Activated CD4-positive, alpha-beta T cell treated with anti-CD3 and anti-CD28 coated beads, Interleukin-2, Interleukin-4, amounts not matched to agents 100 ng/mL and 50 ng/mL, durations not matched to agents 16 hours and 8 hours (primary cell): ENCODE measurements around the gene WDR70.
"Not testable (repeated sequence)": the region's sequence is repeated elsewhere in the genome, so short reads cannot be mapped to it uniquely, and the experiment has no call there.

Experiments used
- DNase-seq: peaks from one replicate; pipeline ENCODE4 v3.0.0-alpha.2; 2020; ENCODE audit warnings: low spot score

WDR70 gene

DNA sequence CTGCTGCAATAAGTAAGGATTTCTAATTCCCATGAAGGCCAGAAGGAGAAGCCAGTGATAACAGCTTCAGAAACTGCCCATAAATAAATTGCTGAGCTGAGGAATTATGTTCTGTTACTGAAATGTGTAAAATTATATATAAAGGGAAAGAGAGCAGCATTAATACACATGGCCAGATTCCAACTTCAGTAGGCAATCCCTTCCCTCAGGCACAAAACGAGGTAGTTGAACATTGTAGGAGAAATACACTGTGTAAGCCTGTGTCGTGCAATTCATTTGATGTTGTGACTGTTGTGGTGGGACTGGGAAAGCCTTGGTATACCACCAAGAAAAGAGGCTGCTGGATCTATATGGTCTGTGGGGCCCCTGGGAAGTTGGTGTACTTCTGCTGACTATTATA lies 192.9 kb downstream of the WDR70 start:
- no peak for DNase-seq

DNA sequence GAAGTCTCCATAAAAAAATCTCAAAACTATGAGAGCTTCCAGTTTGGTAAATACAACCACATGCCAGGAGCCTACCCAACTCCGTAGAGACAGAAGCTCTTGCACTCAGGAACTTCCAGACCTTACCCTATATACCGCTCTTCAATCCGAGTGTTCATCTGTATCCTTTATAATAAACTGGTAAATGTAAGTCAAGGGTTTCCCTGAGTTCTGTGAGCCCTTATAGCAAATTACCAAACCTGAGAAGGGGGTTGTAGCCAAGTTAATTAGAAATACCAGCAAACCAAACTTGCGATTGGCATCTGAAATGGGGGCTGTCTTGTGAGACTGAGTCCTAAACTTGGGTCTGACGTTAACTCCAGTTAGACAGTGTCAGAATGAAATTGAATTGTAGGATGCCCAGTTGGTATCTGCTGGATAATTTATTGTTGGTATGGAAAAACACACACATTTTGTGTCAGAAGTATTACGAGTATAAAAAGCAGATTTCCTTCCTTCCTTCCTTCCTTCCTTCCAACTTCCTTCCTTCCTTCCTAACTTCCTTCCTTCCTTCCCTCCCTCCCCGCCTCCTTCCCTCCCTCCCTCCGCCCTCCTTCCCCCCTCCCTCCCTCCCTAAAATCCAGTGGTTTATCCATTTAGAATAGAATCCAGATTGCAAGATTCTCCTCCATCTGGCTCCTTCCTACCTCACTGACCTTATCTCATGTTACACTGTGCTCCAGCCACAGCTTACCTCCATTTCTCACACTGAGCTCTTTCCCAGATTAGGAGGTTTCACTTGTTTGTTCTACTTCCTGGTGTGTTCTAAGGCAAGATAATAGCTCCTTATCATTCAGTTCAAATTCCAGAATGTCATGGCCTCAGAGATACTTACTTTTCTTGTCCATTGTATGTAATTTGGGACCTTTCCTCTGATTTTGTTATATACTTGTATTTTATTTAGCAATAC lies 196.7 kb downstream of the WDR70 start:
- no peak for DNase-seq

DNA sequence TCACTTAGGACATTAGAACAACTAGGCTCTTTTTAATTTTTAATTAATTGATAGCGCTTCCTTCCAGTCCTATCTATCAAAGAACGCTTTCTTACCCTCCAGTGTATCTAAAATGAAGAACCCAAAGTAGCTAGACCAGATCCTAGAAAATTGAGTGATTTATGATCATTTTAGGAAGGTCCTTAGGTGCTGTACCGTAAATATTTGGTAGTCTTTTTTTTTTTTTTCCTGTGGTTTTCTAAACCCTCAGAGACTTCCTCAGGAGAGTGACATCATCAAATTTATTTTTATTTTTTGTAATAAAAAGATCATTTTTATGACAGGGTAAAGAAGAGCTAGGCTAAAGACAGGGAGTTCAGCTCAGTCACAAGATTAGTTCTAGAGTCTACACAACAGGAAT lies 197.4 kb downstream of the WDR70 start:
- DNase-seq = no peak

DNA sequence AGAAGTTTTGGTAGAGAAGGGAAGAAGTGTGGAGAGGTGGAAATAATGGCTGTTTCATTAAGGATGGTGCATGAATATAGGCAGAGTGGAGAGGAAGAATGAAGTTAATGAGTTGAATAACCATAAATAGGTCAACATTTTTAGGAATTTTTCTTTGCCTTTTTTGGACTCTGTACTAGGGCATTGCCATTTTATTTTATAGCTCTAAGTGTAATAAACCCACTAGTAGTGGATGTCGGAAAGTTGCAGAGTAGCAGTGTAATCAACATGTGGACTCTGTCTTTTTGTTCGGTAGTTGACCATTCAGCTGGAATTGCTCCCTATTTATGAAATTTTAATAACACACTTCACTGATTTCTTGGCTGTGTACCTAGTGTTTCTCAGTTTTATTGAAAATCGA lies 199.1 kb downstream of the WDR70 start:
- no peak for DNase-seq

- DNase-seq = no peak
Measured at GRCh38 chr5:37580106-37580505, 201.0 kb downstream of the WDR70 start.

GRCh38 chr5:37582202-37582601 lies 203.1 kb downstream of the WDR70 start:
- DNase-seq = no peak

GRCh38 chr5:37593292-37593691 lies 214.2 kb downstream of the WDR70 start:
- not testable (repeated sequence) for DNase-seq

- DNase-seq = not testable (repeated sequence)
Measured at GRCh38 chr5:37594864-37595263, 215.7 kb downstream of the WDR70 start.

DNA sequence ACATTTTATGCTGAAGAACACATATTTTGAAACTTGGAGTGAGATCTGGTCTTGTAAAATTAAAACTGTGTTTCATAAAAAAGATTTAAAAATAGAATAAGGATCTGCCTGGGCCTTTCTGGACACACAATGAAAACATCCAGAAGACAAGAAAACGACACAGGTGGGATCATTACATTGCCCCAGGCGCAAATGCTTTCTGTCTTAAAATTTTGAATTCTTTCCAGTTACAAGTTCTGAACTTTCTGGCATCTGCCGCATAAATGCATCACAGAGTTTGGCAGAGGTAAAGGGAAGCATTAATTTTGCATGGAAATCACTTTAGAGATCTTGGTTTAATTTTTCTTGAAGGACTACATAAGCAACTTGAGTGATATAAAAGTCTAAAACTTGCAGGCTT lies 219.6 kb downstream of the WDR70 start:
- no peak for DNase-seq

DNA sequence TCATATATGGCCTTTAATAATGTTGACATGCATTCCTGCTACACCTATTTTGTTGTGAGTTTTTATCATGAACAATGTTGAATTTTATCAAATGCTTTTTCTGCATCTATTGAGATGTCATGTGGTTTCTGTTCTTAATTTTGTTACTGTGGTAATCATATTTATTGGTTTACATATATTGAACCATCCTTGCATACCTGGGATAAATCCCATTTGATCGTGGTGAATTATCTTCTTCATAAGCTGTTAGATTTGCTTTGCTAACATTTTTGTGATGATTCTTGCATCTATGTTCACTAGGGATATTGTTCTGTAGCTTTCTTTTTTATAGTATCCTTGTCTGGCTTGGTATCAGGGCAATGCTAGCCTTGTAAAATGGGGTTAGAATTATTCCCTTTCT lies 222.0 kb downstream of the WDR70 start:
- DNase-seq = no peak

DNA sequence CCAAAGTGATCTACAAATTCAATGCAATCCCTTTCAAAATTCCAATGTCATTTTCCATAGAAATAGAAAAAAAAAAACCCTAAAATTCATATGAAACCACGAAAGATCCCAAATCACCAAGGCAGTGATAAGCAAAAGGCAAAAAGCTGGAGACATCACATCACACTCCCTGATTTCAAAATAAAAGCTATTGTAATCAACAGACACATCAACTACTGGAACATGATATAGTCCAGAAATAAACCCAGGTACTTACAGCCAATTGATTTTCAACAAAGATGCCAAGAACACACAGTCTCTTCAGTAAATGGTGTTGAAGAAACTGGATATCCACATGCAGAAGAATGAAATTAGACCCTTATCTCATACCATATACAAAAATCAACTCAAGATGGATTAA lies 224.0 kb downstream of the WDR70 start:
- DNase-seq = no peak

- no peak for DNase-seq
Measured at GRCh38 chr5:37604290-37604689, 225.2 kb downstream of the WDR70 start.

DNA sequence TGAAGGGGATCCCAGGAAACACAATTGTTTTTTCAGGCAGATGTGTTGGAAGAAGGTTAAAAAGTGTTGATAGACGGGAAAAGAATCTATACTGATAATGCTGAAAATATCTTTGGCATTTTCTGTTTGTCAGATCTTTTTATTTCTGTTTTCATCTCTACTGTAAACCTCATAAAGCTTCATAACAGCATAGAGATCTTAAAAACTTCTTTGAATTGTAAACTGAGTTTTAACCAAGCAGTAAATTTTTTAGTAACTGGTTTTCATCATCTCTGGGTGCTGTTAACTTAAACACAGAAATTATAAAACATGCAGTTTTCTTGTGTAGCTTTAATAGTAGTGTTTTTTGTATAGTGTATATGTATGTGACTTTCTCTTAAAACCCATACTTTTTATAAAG lies 227.0 kb downstream of the WDR70 start:
- DNase-seq = no peak

GRCh38 chr5:37606632-37607248 lies 227.6 kb downstream of the WDR70 start:
- DNase-seq = no peak

GRCh38 chr5:37615184-37615583 lies 236.1 kb downstream of the WDR70 start:
- no peak for DNase-seq

GRCh38 chr5:37619353-37619752 lies 240.2 kb downstream of the WDR70 start:
- no peak for DNase-seq

DNA sequence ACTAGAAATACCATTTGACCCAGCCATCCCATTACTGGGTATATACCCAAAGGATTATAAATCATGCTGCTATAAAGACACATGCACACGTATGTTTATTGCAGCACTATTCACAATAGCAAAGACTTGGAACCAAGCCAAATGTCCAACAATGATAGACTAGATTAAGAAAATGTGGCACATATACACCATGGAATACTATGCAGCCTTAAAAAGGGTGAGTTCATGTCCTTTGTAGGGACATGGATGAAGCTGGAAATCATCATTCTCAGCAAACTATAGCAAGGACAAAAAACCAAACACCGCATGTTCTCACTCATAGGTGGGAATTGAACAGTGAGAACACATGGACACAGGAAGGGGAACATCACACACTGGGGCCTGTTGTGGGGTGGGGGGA lies 243.2 kb downstream of the WDR70 start:
- DNase-seq = not testable (repeated sequence)

GRCh38 chr5:37626266-37626665 lies 247.1 kb downstream of the WDR70 start:
- DNase-seq = no peak

GRCh38 chr5:37628876-37629275 lies 249.8 kb downstream of the WDR70 start:
- no peak for DNase-seq

DNA sequence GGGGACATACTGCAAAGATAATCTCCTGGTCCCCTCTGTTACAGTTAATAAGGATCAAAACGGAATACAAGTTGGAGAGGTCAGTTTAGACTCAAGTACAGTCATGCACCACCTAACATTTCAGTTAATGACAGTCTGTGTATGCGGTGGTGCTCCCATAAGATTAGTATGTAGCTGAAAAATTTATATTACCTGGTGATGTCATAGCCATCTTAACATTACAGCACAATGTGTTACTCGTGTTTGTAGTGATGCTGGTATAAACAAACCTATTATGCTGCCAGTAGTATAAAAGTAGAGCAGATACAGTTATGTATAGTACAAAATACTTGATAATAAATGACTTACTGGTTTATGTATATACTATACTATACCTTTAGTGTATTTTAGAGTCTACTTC lies 252.8 kb downstream of the WDR70 start:
- no peak for DNase-seq

DNA sequence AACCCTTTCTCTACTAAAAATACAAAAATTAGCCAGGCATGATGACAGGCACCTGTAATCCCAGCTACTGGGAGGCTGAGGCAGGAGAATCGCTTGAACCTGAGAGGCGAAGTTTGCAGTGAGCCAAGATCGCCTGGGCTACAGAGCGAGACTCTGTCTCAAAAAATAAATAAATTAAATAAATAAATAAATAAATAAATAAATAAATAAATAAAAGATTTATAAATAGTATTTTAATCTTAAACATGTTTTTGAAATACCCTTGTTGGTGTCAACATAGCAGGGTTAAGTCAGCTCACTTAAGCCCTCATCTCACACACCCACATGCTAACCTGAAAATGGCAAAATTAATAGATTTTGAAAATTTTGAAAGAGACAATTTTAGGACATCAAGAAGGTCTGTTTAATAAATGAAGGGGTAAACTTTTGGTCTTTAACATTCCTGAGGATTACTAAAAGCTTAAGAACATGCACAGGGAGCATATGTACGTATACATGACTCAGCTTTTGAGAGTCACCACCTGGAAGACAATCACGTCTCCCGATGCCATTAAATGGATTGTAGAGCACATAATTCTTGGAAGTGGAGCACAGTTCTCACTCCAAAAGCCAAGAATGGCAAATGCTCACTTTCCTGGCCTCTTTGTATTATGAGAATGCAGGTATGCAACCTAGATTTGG lies 258.2 kb downstream of the WDR70 start:
- DNase-seq = no peak

DNA sequence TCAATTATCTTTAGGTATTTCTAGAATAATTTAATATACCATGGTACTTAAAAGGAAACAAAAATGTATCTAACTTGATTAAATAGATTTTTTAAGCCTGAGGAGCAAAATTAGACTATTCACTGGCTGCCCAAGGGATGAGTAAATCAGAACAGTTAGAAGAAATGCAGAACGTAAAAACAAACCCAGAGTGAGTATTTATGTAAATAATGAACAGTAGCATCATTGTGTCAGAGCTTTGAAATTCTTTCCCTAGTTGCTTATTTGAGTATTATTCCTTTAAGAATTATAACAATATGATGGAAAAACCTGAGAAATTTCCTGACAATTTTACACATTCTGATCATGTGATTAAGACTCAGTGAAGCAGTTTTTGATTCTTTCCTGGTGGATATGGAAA lies 259.8 kb downstream of the WDR70 start:
- DNase-seq = no peak

- no peak for DNase-seq
Measured at GRCh38 chr5:37640088-37640487, 261.0 kb downstream of the WDR70 start.
